BLaER1 (cell line): ENCODE data around the gene BPIFB3.

Experiments used
- H3K27ac ChIP-seq: shearing (Covaris generic); formaldehyde crosslinking; 2 replicates; pipeline ENCODE4 v1.8.1; 2022
- H3K27me3 ChIP-seq: shearing (Covaris generic); formaldehyde crosslinking; 2 replicates; pipeline ENCODE4 v1.8.1; 2022
- H3K36me3 ChIP-seq: shearing (Covaris generic); formaldehyde crosslinking; 2 replicates; pipeline ENCODE4 v1.8.1; 2022
- H3K4me1 ChIP-seq: shearing (Covaris generic); formaldehyde crosslinking; 2 replicates; pipeline ENCODE4 v1.8.1; 2022
- H3K4me2 ChIP-seq: shearing (Covaris generic); formaldehyde crosslinking; 2 replicates; pipeline ENCODE4 v1.8.1; 2022
- H3K4me3 ChIP-seq: shearing (Covaris generic); formaldehyde crosslinking; 2 replicates; pipeline ENCODE4 v1.8.1; 2022
- H3K9ac ChIP-seq: shearing (Covaris generic); formaldehyde crosslinking; 2 replicates; pipeline ENCODE4 v1.8.1; 2022
- H3K9me3 ChIP-seq: shearing (Covaris generic); formaldehyde crosslinking; 2 replicates; pipeline ENCODE4 v1.8.1; 2022
- H4K20me1 ChIP-seq: shearing (Covaris generic); formaldehyde crosslinking; 2 replicates; pipeline ENCODE4 v1.8.1; 2022
- Cebpa-rat ChIP-seq: shearing (Covaris generic); IDR thresholded peaks from 2 replicates; pipeline ENCODE4 v1.8.1; 2022

The BPIFB3 gene

DNA sequence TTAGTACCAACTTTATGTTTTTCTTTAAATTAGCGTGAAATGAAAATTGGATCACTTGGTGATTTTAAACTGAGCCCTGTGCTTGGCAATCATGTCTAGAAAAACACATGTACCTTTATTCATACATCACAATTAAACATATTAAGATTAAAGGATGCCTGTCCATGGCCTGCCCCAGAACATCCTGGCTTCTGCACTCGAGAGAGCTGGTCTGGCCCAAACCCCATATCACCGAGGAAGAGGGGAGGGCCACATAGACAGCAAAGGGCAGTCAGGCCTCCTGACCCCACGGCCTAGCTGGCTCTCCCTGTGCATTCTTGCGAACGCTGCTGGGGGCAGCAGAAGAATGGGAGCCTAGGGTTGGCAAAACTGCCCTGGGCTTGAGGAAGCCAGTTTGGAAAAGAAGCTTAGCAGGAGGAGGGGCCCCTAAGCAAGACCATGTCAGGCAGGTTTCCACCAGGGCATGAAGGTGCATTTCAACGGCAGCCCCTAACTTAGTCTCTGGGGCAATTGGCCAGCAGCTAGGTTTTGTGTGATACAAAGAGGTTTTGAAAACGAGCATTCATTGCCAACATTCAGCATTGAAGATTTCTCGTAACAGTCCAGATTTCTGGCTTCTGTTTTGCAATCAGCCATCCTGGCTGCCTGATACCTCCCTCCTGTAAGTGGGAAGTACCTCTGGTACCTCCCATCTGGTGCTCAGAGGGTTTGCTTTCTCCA lies 8.6 kb downstream of the BPIFB3 start:
- no peak overlapping the region for H3K4me3 ChIP-seq
- no peaks in the 10 kb centered on the region for H3K36me3 ChIP-seq
- peaks cover 36% of the 10 kb centered on the region for H3K4me1 ChIP-seq
- H3K9me3 ChIP-seq, result no peaks in the 10 kb centered on the region
- H4K20me1 ChIP-seq, result no peaks in the 10 kb centered on the region
- H3K27ac ChIP-seq, result peak overlapping the region; percentile 63; the same call in 1 of the 2 replicates
- H3K9ac ChIP-seq, result no peak overlapping the region
- H3K27me3 ChIP-seq, result no peaks in the 10 kb centered on the region
- no peak for TF ChIP-seq Cebpa-rat
- no peak overlapping the region; the same call in 1 of the 2 replicates for H3K4me2 ChIP-seq

DNA sequence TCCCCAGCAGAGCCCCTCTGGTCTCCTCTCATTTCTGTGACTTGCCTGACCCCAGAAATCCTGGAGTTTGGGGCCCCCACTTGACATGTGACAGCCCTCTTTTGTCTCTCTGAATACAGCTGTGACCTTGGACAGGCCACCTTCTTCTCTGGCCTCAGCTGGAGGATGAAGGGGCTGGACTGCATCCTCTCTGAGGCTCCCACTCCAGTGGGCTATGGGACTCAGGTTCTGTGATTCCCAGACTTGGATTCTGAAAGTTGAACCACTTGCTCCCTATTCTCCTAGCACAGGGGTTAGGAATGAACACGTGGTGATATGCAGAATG lies 9.1 kb downstream of the BPIFB3 start:
- TF ChIP-seq Cebpa-rat, result no peak
- Histone ChIP-seq H3K9ac (no peak overlapping the region), H3K4me2 (no peak overlapping the region), H3K36me3 (no peaks in the 10 kb centered on the region), H3K27ac (peak overlapping the region; percentile 63; the same call in 1 of the 2 replicates), H4K20me1 (no peaks in the 10 kb centered on the region), H3K4me1 (peaks cover 36% of the 10 kb centered on the region), H3K27me3 (no peaks in the 10 kb centered on the region), H3K9me3 (no peaks in the 10 kb centered on the region), H3K4me3 (no peak overlapping the region)

DNA sequence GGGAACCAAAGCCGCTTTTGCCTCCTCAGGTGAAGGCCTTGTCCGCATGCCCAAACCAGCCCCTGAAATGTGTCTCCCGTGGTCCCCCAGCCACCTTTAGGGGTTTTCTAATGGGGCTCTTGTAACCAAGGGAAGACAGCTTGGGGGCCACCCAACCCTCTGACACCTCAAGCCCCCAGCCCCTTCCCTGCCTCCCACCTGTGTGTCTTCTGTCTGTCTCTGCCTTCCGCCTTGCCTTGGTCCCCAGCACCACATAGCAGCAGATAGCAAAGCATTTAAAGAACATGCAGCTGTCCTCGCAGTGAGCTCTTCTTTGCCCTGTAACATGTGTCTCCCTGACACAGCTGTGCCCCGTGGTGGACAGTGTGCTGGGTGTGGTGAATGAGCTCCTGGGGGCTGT lies 9.6 kb downstream of the BPIFB3 start:
- no peak overlapping the region for H3K27ac ChIP-seq
- H3K4me3 ChIP-seq, result no peak overlapping the region
- H3K36me3 ChIP-seq, result no peaks in the 10 kb centered on the region
- no peaks in the 10 kb centered on the region for H3K9me3 ChIP-seq
- H3K9ac ChIP-seq, result no peak overlapping the region
- no peak overlapping the region for H3K4me2 ChIP-seq
- H4K20me1 ChIP-seq, result no peaks in the 10 kb centered on the region
- H3K27me3 ChIP-seq, result no peaks in the 10 kb centered on the region
- TF ChIP-seq Cebpa-rat, result no peak
- H3K4me1 ChIP-seq, result peaks cover 36% of the 10 kb centered on the region

DNA sequence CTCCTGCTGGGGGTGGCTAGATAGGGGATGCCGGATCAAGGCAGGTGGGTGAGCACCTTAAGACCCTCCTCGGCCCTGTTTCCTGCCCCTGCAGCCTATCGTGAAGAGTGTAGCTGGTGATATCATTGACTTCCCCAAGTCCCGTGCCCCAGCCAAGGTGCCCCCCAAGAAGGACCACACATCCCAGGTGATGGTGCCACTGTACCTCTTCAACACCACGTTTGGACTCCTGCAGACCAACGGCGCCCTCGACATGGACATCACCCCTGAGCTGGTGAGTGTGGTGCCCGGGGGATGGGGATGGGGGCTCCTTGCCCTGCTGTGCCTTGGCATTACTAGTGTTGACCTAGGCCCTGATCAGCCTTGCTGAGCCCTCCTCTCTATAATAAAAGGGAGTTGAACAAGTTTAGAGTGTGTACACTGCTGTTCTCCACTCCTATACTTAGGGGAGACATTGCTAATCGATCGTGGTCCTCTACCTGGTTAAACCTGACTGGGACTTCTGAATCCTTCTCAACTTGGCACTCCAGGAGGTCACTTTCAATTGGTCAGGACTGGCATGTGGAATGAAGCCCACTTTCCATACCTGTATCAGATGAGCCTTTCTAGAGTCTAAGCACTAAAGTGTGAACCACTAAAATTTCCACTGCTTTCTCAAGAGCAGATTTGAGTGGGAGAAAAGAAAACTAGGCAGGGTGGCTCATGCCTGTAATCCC lies 11.0 kb downstream of the BPIFB3 start:
- no peak for TF ChIP-seq Cebpa-rat
- Histone ChIP-seq H4K20me1 (no peaks in the 10 kb centered on the region), H3K4me2 (peak overlapping the region; percentile 22; the same call in 1 of the 2 replicates), H3K27ac (0 out of 2 replicates have a peak overlapping the region, but pooled peaks have one; percentile 12), H3K27me3 (no peaks in the 10 kb centered on the region), H3K9ac (no peak overlapping the region), H3K36me3 (no peaks in the 10 kb centered on the region), H3K9me3 (no peaks in the 10 kb centered on the region), H3K4me1 (peaks cover 36% of the 10 kb centered on the region), H3K4me3 (no peak overlapping the region)

DNA sequence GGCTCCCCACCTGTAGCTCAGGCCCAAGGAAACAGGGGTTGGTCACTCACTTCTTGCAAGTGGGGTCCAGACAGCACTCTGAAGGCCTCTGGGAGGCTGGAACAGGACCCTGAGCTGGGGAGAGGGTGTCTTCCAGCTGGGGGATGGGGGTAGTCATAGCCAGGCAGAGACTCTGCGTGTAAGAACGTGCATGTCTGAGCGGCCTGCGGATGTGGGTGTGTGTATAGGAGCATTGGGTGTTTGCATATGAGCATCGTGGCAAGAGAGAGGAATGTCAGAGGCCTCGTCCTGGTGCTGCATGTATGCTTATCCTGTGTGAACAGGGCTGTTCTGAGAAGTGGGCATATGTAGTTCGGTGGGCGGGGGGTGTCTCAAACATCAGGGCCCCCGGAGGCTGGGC lies 12.1 kb downstream of the BPIFB3 start:
- no peak overlapping the region for H3K27ac ChIP-seq
- peak overlapping the region; percentile 22; the same call in 1 of the 2 replicates for H3K4me2 ChIP-seq
- H4K20me1 ChIP-seq, result no peaks in the 10 kb centered on the region
- H3K27me3 ChIP-seq, result no peaks in the 10 kb centered on the region
- no peak overlapping the region for H3K4me3 ChIP-seq
- H3K4me1 ChIP-seq, result peaks cover 30% of the 10 kb centered on the region
- no peak for TF ChIP-seq Cebpa-rat
- H3K9ac ChIP-seq, result no peak overlapping the region
- no peaks in the 10 kb centered on the region for H3K36me3 ChIP-seq
- H3K9me3 ChIP-seq, result no peaks in the 10 kb centered on the region

DNA sequence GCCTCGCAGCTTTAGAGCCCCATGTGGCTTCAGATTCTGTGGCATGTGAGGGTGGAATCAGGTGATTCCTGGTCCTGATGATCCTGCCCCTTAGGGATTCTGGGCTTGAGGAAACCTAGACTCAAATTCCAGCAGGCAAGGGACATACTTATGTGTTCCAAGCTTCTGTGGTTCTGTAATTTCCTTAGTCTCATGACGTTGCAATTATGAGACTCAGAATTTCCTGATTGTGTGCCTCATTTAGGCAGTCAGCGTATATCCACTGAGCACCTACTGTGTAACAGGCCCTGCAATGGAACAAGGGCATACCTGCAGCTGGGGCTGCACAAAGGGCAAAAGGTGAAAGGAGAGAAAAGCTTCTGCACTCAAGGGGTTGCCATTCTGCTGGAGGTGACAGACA lies 14.1 kb downstream of the BPIFB3 start:
- Histone ChIP-seq H3K4me3 (no peak overlapping the region), H3K4me2 (no peak overlapping the region), H3K27ac (no peak overlapping the region), H4K20me1 (no peaks in the 10 kb centered on the region), H3K27me3 (no peaks in the 10 kb centered on the region), H3K36me3 (no peaks in the 10 kb centered on the region), H3K9ac (no peak overlapping the region), H3K9me3 (no peaks in the 10 kb centered on the region), H3K4me1 (peaks cover 12% of the 10 kb centered on the region)
- TF ChIP-seq Cebpa-rat, result no peak

DNA sequence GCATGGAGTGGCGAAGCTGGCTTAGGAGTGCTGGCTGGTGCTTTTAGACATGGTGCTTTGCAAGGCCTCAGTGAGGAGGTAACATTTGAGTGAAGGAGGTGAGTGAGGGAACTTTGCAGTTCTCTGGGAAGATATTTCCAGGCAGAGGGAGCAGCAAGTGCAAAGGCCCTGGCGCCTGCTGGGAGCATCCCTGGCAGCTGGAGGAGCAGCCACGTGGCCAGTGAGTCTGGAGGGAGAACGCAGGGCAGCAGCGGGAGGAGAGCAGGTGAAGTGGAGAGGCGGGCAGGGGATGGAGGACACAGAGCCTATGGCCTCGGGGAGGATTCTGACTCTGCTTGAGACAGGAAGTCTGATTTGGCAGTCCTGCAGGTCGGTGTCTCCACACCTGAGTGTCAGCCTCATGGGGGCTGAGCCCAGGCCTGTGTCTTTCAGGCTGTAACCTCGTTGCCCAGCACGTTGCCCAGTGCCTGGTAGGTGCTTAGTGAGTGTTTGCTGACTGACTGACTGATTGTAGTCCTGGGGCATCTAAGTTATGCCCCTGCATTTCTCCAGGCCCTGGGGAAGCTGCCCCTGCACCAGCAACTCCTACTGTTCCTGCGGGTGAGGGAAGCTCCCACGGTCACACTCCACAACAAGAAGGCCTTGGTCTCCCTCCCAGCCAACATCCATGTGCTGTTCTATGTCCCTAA lies 14.7 kb downstream of the BPIFB3 start:
- Histone ChIP-seq H3K9me3 (no peaks in the 10 kb centered on the region), H3K36me3 (no peaks in the 10 kb centered on the region), H3K4me3 (no peak overlapping the region), H3K4me2 (no peak overlapping the region), H3K27me3 (no peaks in the 10 kb centered on the region), H3K9ac (no peak overlapping the region), H3K4me1 (peaks cover 12% of the 10 kb centered on the region), H4K20me1 (no peaks in the 10 kb centered on the region), H3K27ac (no peak overlapping the region)
- no peak for TF ChIP-seq Cebpa-rat

DNA sequence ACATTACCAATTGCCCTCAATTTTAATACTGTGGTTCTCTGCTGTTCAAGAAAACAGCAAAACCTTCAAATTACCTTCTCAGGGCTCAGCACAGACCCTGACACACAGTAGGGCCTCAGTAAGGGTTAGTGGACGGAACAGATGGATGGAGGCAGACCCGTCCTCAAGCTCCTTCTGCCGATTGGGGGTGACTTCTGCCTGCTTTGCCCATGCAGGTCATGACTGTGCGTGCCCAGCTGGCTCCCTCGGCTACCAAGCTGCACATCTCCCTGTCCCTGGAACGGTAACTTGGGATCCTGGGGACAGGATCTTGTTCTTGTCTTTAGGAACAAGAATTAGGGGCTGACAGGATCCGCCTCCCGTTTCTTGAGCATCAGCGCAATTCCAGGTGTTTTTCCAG lies 16.0 kb downstream of the BPIFB3 start:
- no peak for TF ChIP-seq Cebpa-rat
- Histone ChIP-seq H3K4me2 (no peak overlapping the region), H4K20me1 (no peaks in the 10 kb centered on the region), H3K9ac (no peak overlapping the region), H3K9me3 (no peaks in the 10 kb centered on the region), H3K4me3 (no peak overlapping the region), H3K36me3 (no peaks in the 10 kb centered on the region), H3K4me1 (peaks cover 12% of the 10 kb centered on the region), H3K27me3 (no peaks in the 10 kb centered on the region), H3K27ac (no peak overlapping the region)

DNA sequence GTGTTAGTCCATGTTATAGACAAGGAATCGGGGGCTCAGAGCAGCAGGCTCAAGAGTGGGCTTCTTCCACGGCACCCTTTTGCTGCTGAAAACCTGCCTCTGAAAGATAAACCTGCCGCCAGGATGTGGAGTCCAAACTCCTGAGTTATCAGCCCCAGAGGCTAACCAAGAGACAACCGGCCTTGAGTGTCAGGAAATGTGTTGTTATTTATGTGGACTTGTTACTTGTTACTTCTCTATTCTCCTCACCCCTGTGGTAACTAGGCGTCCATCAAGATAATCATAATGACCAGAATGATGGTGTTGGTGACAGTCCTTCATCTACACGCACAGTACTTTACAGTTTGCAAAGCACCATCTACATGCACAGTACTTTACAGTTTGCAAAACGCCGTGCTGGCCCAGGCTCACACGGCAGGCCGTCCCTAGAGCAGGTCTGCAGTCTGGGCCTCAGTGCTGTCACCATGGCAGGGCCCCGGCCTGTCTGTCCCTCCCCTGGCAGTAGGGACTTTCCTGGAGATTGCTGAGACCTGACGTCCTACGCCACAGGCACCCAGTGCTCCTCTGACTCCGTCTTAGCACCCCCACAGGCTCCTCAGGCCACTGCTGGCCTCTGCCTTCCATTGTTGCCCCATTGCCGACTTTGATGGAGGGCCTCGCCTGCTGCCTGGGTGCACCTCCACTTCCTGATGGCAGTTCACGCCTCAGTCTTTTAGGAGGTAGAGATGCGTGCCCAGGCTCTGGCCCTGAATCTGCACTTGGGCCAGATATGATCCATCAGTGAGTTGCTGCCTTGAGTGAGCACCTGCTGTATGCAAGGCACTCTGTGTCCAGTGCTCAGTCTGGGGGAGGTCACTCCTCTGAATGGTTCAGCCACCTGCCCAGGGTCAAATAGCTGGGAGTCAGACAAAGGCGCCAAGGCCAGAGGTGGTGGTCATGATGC lies 16.7 kb downstream of the BPIFB3 start:
- Histone ChIP-seq H3K4me1 (peaks cover 7% of the 10 kb centered on the region), H3K9ac (no peak overlapping the region), H3K36me3 (no peaks in the 10 kb centered on the region), H3K27ac (no peak overlapping the region), H3K4me2 (no peak overlapping the region), H4K20me1 (no peaks in the 10 kb centered on the region), H3K9me3 (no peaks in the 10 kb centered on the region), H3K4me3 (no peak overlapping the region), H3K27me3 (no peaks in the 10 kb centered on the region)
- TF ChIP-seq Cebpa-rat, result no peak
